Measurements from ENCODE around the gene SFXN5.
"Not testable (repeated sequence)": the region's sequence is repeated elsewhere in the genome, so short reads cannot be mapped to it uniquely, and the experiment has no call there.

SFXN5 gene

GRCh38 chr2:73103018-73103542 is 31.6 kb upstream of the SFXN5 start:
- Histone ChIP-seq H3K4me3 (replicated peaks; ENCODE audit: low read depth, low read length) (no peak overlapping the region), H3K27me3 (replicated peaks; ENCODE audit: control insufficient read depth, insufficient read depth, low read length) (no peaks in the 10 kb centered on the region; the same call in 1 of the 2 replicates), H3K36me3 (ENCODE audit: control insufficient read depth, insufficient read depth, low read length) (no peaks in the 10 kb centered on the region)
- no peak for DNase-seq (ENCODE audit: extremely low read depth, insufficient read length)
- TF ChIP-seq CTCF (IDR thresholded peaks at IDR 0.05; ENCODE audit: insufficient read depth, low read length, poor library complexity, severe bottlenecking), result no peak

GRCh38 chr2:73101626-73102256 is 30.2 kb upstream of the SFXN5 start:
- H3K27me3 ChIP-seq (replicated peaks; ENCODE audit: control insufficient read depth, insufficient read depth, low read length), result no peaks in the 10 kb centered on the region; the same call in 1 of the 2 replicates
- TF ChIP-seq CTCF (IDR thresholded peaks at IDR 0.05; ENCODE audit: insufficient read depth, low read length, poor library complexity, severe bottlenecking), result no peak
- no peaks in the 10 kb centered on the region for H3K36me3 ChIP-seq (ENCODE audit: control insufficient read depth, insufficient read depth, low read length)
- no peak overlapping the region for H3K4me3 ChIP-seq (replicated peaks; ENCODE audit: low read depth, low read length)
- no peak for DNase-seq (ENCODE audit: extremely low read depth, insufficient read length)

- no peaks in the 10 kb centered on the region; the same call in 1 of the 2 replicates for H3K27me3 ChIP-seq (replicated peaks; ENCODE audit: control insufficient read depth, insufficient read depth, low read length)
- TF ChIP-seq CTCF (IDR thresholded peaks at IDR 0.05; ENCODE audit: insufficient read depth, low read length, poor library complexity, severe bottlenecking), result no peak
- H3K4me3 ChIP-seq (replicated peaks; ENCODE audit: low read depth, low read length), result no peak overlapping the region
- H3K36me3 ChIP-seq (ENCODE audit: control insufficient read depth, insufficient read depth, low read length), result no peaks in the 10 kb centered on the region
- no peak for DNase-seq (ENCODE audit: extremely low read depth, insufficient read length)
These were observed 29.4 kb upstream of the SFXN5 start for GRCh38 chr2:73100956-73101355.

GRCh38 chr2:73099486-73099885 is 28.0 kb upstream of the SFXN5 start:
- H3K27me3 ChIP-seq (replicated peaks; ENCODE audit: control insufficient read depth, insufficient read depth, low read length), result no peaks in the 10 kb centered on the region; the same call in 1 of the 2 replicates
- DNase-seq (ENCODE audit: extremely low read depth, insufficient read length), result no peak
- H3K36me3 ChIP-seq (ENCODE audit: control insufficient read depth, insufficient read depth, low read length), result no peaks in the 10 kb centered on the region
- TF ChIP-seq CTCF (IDR thresholded peaks at IDR 0.05; ENCODE audit: insufficient read depth, low read length, poor library complexity, severe bottlenecking), result no peak
- H3K4me3 ChIP-seq (replicated peaks; ENCODE audit: low read depth, low read length), result no peak overlapping the region

GRCh38 chr2:73095910-73096309 is 24.4 kb upstream of the SFXN5 start:
- no peak for TF ChIP-seq CTCF (IDR thresholded peaks at IDR 0.05; ENCODE audit: insufficient read depth, low read length, poor library complexity, severe bottlenecking)
- H3K27me3 ChIP-seq (replicated peaks; ENCODE audit: control insufficient read depth, insufficient read depth, low read length), result no peaks in the 10 kb centered on the region; the same call in 1 of the 2 replicates
- no peaks in the 10 kb centered on the region for H3K36me3 ChIP-seq (ENCODE audit: control insufficient read depth, insufficient read depth, low read length)
- no peak overlapping the region for H3K4me3 ChIP-seq (replicated peaks; ENCODE audit: low read depth, low read length)
- DNase-seq (ENCODE audit: extremely low read depth, insufficient read length), result no peak

GRCh38 chr2:73093601-73094218 is 22.2 kb upstream of the SFXN5 start:
- not testable (repeated sequence) for H3K4me3 ChIP-seq (replicated peaks; ENCODE audit: low read depth, low read length); DNase-seq (ENCODE audit: extremely low read depth, insufficient read length); H3K36me3 ChIP-seq (ENCODE audit: control insufficient read depth, insufficient read depth, low read length); H3K27me3 ChIP-seq (replicated peaks; ENCODE audit: control insufficient read depth, insufficient read depth, low read length)

Data from GM06990 (cell line).